A549 (cell line): ENCODE data around the gene GRIK4. TPM values are rescaled to one million over a fixed set of nuclear protein-coding genes. Genes with fewer than 3 reads are reported as not detected.

Experiments
- ATAC-seq, 2 experiments: fragments of 200-7000 bp in 1 of 2; fragments of >200 bp in 1 of 2; cut with Nextera tagmentation in 1 of 2; cut with Tn5 transposase in 1 of 2; 3 replicates each; pipeline versions ENCODE4 v1.8.0 to v1.9.1; 2018 to 2020; ENCODE audit warnings: mild to moderate bottlenecking in 1 of 2, moderate library complexity in 1 of 2
- CTCF ChIA-PET: fragments of 300-600 bp; sonication (Branson Sonifier 250); formaldehyde crosslinking; extraction: SDS; loops from one replicate; lab custom pipeline; 2021; ENCODE audit warnings: antibody characterized with exemption, inconsistent platforms; lab: Yijun Ruan, JAX
- POLR2A ChIA-PET: fragments of 350-600 bp; formaldehyde crosslinking; extraction: SDS; loops from one replicate; lab custom pipeline; 2021; ENCODE audit warnings: antibody characterized with exemption, inconsistent platforms; lab: Yijun Ruan, JAX
- DNase-seq, 2 experiments: peaks; one replicate each; pipeline versions ENCODE4 v3.0.0 to v3.0.0-alpha.2; 2011 to 2016; ENCODE audit warnings: low read depth in 1 of 2, low spot score in 1 of 2
- FAIRE-seq: peaks from 2 replicates; lab custom pipeline; 2011; peaks lifted over from hg19 to GRCh38; lab: Jason Lieb, UNC
- H3K27ac ChIP-seq, 2 experiments: fragments of >200 bp; sonication (Bioruptor Twin); formaldehyde crosslinking; 3 replicates each; pipeline ENCODE4 v1.5.1; 2016 to 2017
- H3K4me1 ChIP-seq: fragments of >200 bp; sonication (Bioruptor Twin); formaldehyde crosslinking; 3 replicates; pipeline ENCODE4 v1.6.1; 2016
- H3K4me2 ChIP-seq: fragments of >200 bp; sonication (Bioruptor Twin); formaldehyde crosslinking; 3 replicates; pipeline ENCODE4 v1.6.1; 2016
- H3K4me3 ChIP-seq: fragments of >200 bp; sonication (Bioruptor Twin); formaldehyde crosslinking; 3 replicates; pipeline ENCODE4 v1.5.1; 2016
- H3K9me3 ChIP-seq: fragments of >200 bp; sonication (Bioruptor Twin); formaldehyde crosslinking; 3 replicates; pipeline ENCODE4 v1.6.1; 2016
- BCL3 ChIP-seq: fragments of >200 bp; sonication (Bioruptor Twin); formaldehyde crosslinking; IDR thresholded peaks from 3 replicates; pipeline ENCODE4 v1.6.1; 2016
- CHD4 ChIP-seq: fragments of 200-600 bp; sonication (generic); IDR thresholded peaks from 2 replicates; pipeline ENCODE4 v1.6.1; 2016; ENCODE audit warnings: antibody characterized with exemption, mild to moderate bottlenecking, borderline replicate concordance
- EHF ChIP-seq: fragments of 250-450 bp; sonication (Bioruptor Pico); IDR thresholded peaks from 2 replicates; pipeline ENCODE4 v1.5.0; 2020; ENCODE audit warnings: mild to moderate bottlenecking
- EHMT2 ChIP-seq: fragments of 200-600 bp; sonication (generic); IDR thresholded peaks from 2 replicates; pipeline ENCODE4 v1.6.1; 2016; ENCODE audit warnings: antibody characterized with exemption, low read depth, mild to moderate bottlenecking, moderate library complexity
- EP300 ChIP-seq, 2 experiments: fragments of >200 bp; sonication (Bioruptor Twin); formaldehyde crosslinking; IDR thresholded peaks; 2 replicates in 1 of 2; 3 replicates in 1 of 2; pipeline ENCODE4 v1.6.1; 2016 to 2017
- ESRRA ChIP-seq: fragments of 150-350 bp; IDR thresholded peaks from 2 replicates; pipeline ENCODE4 v1.6.1; 2014; ENCODE audit warnings: mild to moderate bottlenecking, low read length, borderline replicate concordance
- FOSB ChIP-seq: fragments of 250-450 bp; sonication (Bioruptor Pico); IDR thresholded peaks from 2 replicates; pipeline ENCODE4 v1.5.0; 2020; ENCODE audit warnings: mild to moderate bottlenecking, moderate library complexity
- FOSL2 ChIP-seq, 2 experiments: fragments of 450-650 bp in 1 of 2; fragments of >200 bp in 1 of 2; sonication (Bioruptor Twin) in 1 of 2; formaldehyde crosslinking; IDR thresholded peaks; 2 replicates each; pipeline versions ENCODE4 v1.5.0 to v1.6.1; 2016 to 2020; ENCODE audit warnings: mild to moderate bottlenecking in 1 of 2, moderate library complexity in 1 of 2
- FOXS1 ChIP-seq: fragments of 250-450 bp; sonication (Bioruptor Pico); IDR thresholded peaks from 2 replicates; pipeline ENCODE4 v1.5.0; 2020; ENCODE audit warnings: mild to moderate bottlenecking, moderate library complexity
- HEYL ChIP-seq: fragments of 250-450 bp; sonication (Bioruptor Pico); IDR thresholded peaks from 2 replicates; pipeline ENCODE4 v1.8.0; 2021; ENCODE audit warnings: mild to moderate bottlenecking, moderate library complexity
- HOXA7 ChIP-seq: fragments of 250-450 bp; sonication (Bioruptor Pico); IDR thresholded peaks from 2 replicates; pipeline ENCODE4 v1.5.0; 2020; ENCODE audit warnings: mild to moderate bottlenecking, moderate library complexity
- HOXB5 ChIP-seq: fragments of 250-450 bp; sonication (Bioruptor Pico); IDR thresholded peaks from 2 replicates; pipeline ENCODE4 v1.5.0; 2020; ENCODE audit warnings: mild to moderate bottlenecking, moderate library complexity
- JUN ChIP-seq, 2 experiments: fragments of >200 bp; sonication (Bioruptor Twin); formaldehyde crosslinking; IDR thresholded peaks; 2 replicates in 1 of 2; 3 replicates in 1 of 2; pipeline ENCODE4 v1.6.1; 2016 to 2017
- KDM1A ChIP-seq: fragments of 200-600 bp; sonication (generic); IDR thresholded peaks from 2 replicates; pipeline ENCODE4 v1.6.1; 2016; ENCODE audit warnings: low read depth, mild to moderate bottlenecking
- KDM5A ChIP-seq: fragments of 200-600 bp; sonication (generic); IDR thresholded peaks from 2 replicates; pipeline ENCODE4 v1.6.1; 2016; ENCODE audit warnings: antibody characterized with exemption, mild to moderate bottlenecking
- MAZ ChIP-seq: fragments of 150-350 bp; IDR thresholded peaks from 2 replicates; pipeline ENCODE4 v1.6.1; 2014; ENCODE audit warnings: antibody characterized with exemption, low read depth, low read length, borderline replicate concordance
- NPAS2 ChIP-seq: fragments of 250-450 bp; sonication (Bioruptor Pico); IDR thresholded peaks from 2 replicates; pipeline ENCODE4 v1.8.0; 2022; ENCODE audit warnings: mild to moderate bottlenecking, moderate library complexity, borderline replicate concordance
- PHF8 ChIP-seq: fragments of 200-600 bp; sonication (generic); IDR thresholded peaks from 2 replicates; pipeline ENCODE4 v1.6.1; 2016; ENCODE audit warnings: low read depth, mild to moderate bottlenecking, antibody characterized with exemption, moderate library complexity, borderline replicate concordance
- POLR2AphosphoS2 ChIP-seq: conservative IDR thresholded peaks from 2 replicates; pipeline ENCODE4 v1.6.1; 2012; ENCODE audit warnings: low read length, improper control_type of control experiment, inconsistent platforms
- RARB ChIP-seq: fragments of 250-450 bp; sonication (Bioruptor Pico); IDR thresholded peaks from 2 replicates; pipeline ENCODE4 v1.8.0; 2021; ENCODE audit warnings: mild to moderate bottlenecking, moderate library complexity
- RCOR1 ChIP-seq: fragments of 150-350 bp; IDR thresholded peaks from 2 replicates; pipeline ENCODE4 v1.6.1; 2014; ENCODE audit warnings: antibody characterized with exemption, low read length, low read depth
- TP53 ChIP-seq: fragments of 250-450 bp; sonication (Bioruptor Pico); IDR thresholded peaks from 2 replicates; pipeline ENCODE4 v1.5.0; 2021; ENCODE audit warnings: mild to moderate bottlenecking, moderate library complexity
- ZSCAN20 ChIP-seq: fragments of 250-450 bp; sonication (Bioruptor Pico); IDR thresholded peaks from 2 replicates; pipeline ENCODE4 v1.8.0; 2022; ENCODE audit warnings: mild to moderate bottlenecking, moderate library complexity
- WGBS: methylation state at CpG from one replicate; pipeline ENCODE4 v1.1.6; 2017; ENCODE audit errors: missing lambda C conversion rate; 5-methylcytosine and 5-hydroxymethylcytosine counted together
- polyA plus RNA-seq, 4 experiments: library from polyadenylated mRNA; depleted of rRNA in 3 of 4; stranded (reverse); fragments of >200 nt; fragmentation: RNase III in 1 of 4; extraction: RNeasy Plus Mini Kit Qiagen cat#74134 plus additional on column Dnase treatment in 1 of 4; gene quantifications; 2 replicates in 3 of 4; 3 replicates in 1 of 4; pipeline ENCODE4 v1.2.3, GENCODE V29; 2011 to 2017
- TF ChIP-seq, protein P1 (sequence below): fragments of >200 bp; sonication (Bioruptor Twin); formaldehyde crosslinking; IDR thresholded peaks from 2 replicates; pipeline ENCODE4 v1.6.1; 2016
- TF ChIP-seq, protein P2 (sequence below): fragments of >200 bp; sonication (Bioruptor Twin); formaldehyde crosslinking; IDR thresholded peaks from 3 replicates; pipeline ENCODE4 v1.5.1; 2016
- TF ChIP-seq, protein P3 (sequence below): IDR thresholded peaks from 2 replicates; pipeline ENCODE4 v1.6.1; 2012
- TF ChIP-seq, protein P4 (sequence below): fragments of 250-450 bp; sonication (Bioruptor Pico); IDR thresholded peaks from 2 replicates; pipeline ENCODE4 v1.5.0; 2020; ENCODE audit warnings: low read depth, mild to moderate bottlenecking, moderate library complexity

GRIK4 gene
- polyA plus RNA-seq, 2 of the 4 experiments (the other 2 are of a cell fraction) = 0.01 TPM; not detected in 1

- no peak overlapping the region for H3K4me2 ChIP-seq
- TF ChIP-seq JUN (IDR thresholded peaks at IDR 0.05) = no peak
- no peak for TF ChIP-seq CHD4
- TF ChIP-seq EHMT2 = no peak
- no peak for TF ChIP-seq RARB (CRISPR knock-in tag)
- WGBS = 50% methylated on average over 2 of the region's 2 CpGs
- H3K27ac ChIP-seq = no peak overlapping the region
- H3K4me1 ChIP-seq = no peaks in the 10 kb centered on the region
- ChIA-PET POLR2A (no interaction called here), CTCF (interaction anchor here (0.9 kb wide), 1 partner anchor 22 kb away, joined by 4 read pairs; no protein-coding TSS in a partner anchor)
- DNase-seq (no peak), FAIRE-seq (no peak), ATAC-seq (no peak)
- H3K4me3 ChIP-seq = no peak overlapping the region
- H3K9me3 ChIP-seq = no peaks in the 10 kb centered on the region
These were observed 151.6 kb downstream of the GRIK4 start for GRCh38 chr11:120663142-120663541.

DNA sequence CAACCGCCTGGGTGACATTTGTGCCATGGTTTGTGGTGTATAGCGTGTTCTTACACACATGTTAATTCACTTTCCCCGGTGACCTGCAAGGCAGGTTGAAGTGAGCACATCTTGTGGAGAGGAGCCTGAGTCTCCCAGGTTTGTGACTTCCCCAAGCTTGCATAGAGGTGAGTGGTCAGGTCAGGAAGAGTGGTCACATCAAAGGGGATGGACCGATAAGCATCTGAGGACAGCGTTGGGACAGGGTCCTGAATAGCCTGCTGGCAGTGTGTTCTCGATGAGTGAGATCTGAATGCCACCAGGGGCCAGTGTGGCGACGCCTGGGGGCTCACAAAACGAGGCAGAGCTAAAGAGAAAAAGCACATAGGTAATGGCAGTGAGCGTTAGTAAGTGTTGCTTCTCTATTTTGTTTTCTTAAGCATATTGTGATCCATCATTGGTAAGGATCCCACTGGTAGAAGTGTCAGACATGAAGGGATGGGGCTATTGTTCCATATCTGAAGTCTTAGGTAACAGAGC lies 154.6 kb downstream of the GRIK4 start:
- TF ChIP-seq FOXS1 (CRISPR knock-in tag) (no peak), HOXB5 (no peak), HOXA7 (CRISPR knock-in tag) (no peak), ZSCAN20 (CRISPR knock-in tag) (no peak)
- CTCF ChIA-PET = interaction anchor here (1.0 kb wide), 1 partner anchor 13 kb away, joined by 3 read pairs; no protein-coding TSS in a partner anchor
- POLR2A ChIA-PET = no interaction called here
- no peak overlapping the region for H3K27ac ChIP-seq
- H3K9me3 ChIP-seq = no peaks in the 10 kb centered on the region
- DNase-seq (no peak), FAIRE-seq (no peak), ATAC-seq (no peak)
- no peak overlapping the region for H3K4me3 ChIP-seq
- H3K4me1 ChIP-seq = no peaks in the 10 kb centered on the region
- 22% methylated on average over 10 of the region's 10 CpGs for WGBS
- no peak overlapping the region for H3K4me2 ChIP-seq

DNA sequence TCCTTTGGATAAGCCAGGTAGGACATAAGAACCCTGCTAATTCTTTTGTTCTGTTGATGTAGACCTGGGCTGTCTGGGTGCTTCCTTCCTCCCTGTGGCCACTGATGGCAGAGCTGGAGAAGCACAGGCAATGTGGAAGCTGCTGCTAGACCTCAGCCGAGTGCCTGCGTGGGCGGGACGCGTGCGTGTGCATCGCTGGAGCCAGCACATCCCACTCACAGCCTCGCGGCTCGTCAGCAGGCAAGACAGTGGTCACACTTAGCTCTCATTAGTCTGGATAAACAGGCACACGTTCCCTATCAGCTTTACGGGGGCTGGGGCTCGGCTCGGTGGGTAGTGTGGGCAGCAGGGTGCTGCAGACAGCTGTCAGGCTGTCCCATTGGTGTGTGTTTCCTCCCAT lies 155.7 kb downstream of the GRIK4 start:
- ChIA-PET POLR2A (no interaction called here), CTCF (no interaction called here)
- no peak for FAIRE-seq
- no peaks in the 10 kb centered on the region for H3K4me1 ChIP-seq
- H3K4me3 ChIP-seq = no peak overlapping the region
- no peaks in the 10 kb centered on the region for H3K9me3 ChIP-seq
- 30% methylated on average over 10 of the region's 14 CpGs for WGBS
- no peak for ATAC-seq
- no peak overlapping the region for H3K4me2 ChIP-seq
- no peak for DNase-seq
- H3K27ac ChIP-seq = no peak overlapping the region
- TF ChIP-seq, protein P1, sequence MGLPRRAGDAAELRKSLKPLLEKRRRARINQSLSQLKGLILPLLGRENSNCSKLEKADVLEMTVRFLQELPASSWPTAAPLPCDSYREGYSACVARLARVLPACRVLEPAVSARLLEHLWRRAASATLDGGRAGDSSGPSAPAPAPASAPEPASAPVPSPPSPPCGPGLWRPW = no peak
- TF ChIP-seq FOSL2 (IDR thresholded peaks at IDR 0.05) = no peak
- no peak for TF ChIP-seq FOSL2 (CRISPR knock-in tag; IDR thresholded peaks at IDR 0.05)
- no peak for TF ChIP-seq MAZ
- TF ChIP-seq EP300 (IDR thresholded peaks at IDR 0.05) = no peak
- TF ChIP-seq HEYL (CRISPR knock-in tag) = no peak
- no peak for TF ChIP-seq TP53
- no peak for TF ChIP-seq PHF8
- TF ChIP-seq POLR2AphosphoS2 = no peak
- TF ChIP-seq ESRRA = no peak
- TF ChIP-seq BCL3 = no peak
- TF ChIP-seq EHF (CRISPR knock-in tag) = no peak
- TF ChIP-seq RCOR1 = no peak
- no peak for TF ChIP-seq KDM5A
- no peak for TF ChIP-seq KDM1A
- TF ChIP-seq FOSB (CRISPR knock-in tag) = no peak
- no peak for TF ChIP-seq NPAS2 (CRISPR knock-in tag)
- TF ChIP-seq, protein P2, sequence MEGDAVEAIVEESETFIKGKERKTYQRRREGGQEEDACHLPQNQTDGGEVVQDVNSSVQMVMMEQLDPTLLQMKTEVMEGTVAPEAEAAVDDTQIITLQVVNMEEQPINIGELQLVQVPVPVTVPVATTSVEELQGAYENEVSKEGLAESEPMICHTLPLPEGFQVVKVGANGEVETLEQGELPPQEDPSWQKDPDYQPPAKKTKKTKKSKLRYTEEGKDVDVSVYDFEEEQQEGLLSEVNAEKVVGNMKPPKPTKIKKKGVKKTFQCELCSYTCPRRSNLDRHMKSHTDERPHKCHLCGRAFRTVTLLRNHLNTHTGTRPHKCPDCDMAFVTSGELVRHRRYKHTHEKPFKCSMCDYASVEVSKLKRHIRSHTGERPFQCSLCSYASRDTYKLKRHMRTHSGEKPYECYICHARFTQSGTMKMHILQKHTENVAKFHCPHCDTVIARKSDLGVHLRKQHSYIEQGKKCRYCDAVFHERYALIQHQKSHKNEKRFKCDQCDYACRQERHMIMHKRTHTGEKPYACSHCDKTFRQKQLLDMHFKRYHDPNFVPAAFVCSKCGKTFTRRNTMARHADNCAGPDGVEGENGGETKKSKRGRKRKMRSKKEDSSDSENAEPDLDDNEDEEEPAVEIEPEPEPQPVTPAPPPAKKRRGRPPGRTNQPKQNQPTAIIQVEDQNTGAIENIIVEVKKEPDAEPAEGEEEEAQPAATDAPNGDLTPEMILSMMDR = no peak
- TF ChIP-seq, protein P3, sequence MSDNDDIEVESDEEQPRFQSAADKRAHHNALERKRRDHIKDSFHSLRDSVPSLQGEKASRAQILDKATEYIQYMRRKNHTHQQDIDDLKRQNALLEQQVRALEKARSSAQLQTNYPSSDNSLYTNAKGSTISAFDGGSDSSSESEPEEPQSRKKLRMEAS = no peak
- TF ChIP-seq, protein P4, sequence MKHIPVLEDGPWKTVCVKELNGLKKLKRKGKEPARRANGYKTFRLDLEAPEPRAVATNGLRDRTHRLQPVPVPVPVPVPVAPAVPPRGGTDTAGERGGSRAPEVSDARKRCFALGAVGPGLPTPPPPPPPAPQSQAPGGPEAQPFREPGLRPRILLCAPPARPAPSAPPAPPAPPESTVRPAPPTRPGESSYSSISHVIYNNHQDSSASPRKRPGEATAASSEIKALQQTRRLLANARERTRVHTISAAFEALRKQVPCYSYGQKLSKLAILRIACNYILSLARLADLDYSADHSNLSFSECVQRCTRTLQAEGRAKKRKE (CRISPR knock-in tag) = no peak
- TF ChIP-seq, all 56 proteins: peak for 0
